HG03103 (cell line): ENCODE data around the gene SCUBE1.

Experiments used
- ATAC-seq: cut with Tn5 transposase; IDR thresholded peaks from one replicate; pipeline ENCODE4 v1.9.1; 2021; ENCODE audit warnings: low read depth; ENCODE audit not compliant: unreplicated experiment

SCUBE1 gene

GRCh38 chr22:43227239-43227630 lies 115.9 kb downstream of the SCUBE1 start:
- no peak for ATAC-seq

GRCh38 chr22:43226377-43227238 lies 116.6 kb downstream of the SCUBE1 start:
- no peak for ATAC-seq

- no peak for ATAC-seq
Observed at GRCh38 chr22:43225609-43226008, 117.6 kb downstream of the SCUBE1 start.

GRCh38 chr22:43222987-43223386 lies 120.2 kb downstream of the SCUBE1 start:
- ATAC-seq = no peak

- ATAC-seq = no peak
Observed at GRCh38 chr22:43222262-43222661, 120.9 kb downstream of the SCUBE1 start.

- no peak for ATAC-seq
Observed at GRCh38 chr22:43220625-43221380, 122.4 kb downstream of the SCUBE1 start.

- ATAC-seq = no peak
Observed at GRCh38 chr22:43218786-43219185, 124.4 kb downstream of the SCUBE1 start.

GRCh38 chr22:43217285-43218030 lies 125.7 kb downstream of the SCUBE1 start:
- ATAC-seq = no peak

GRCh38 chr22:43216738-43217137 lies 126.4 kb downstream of the SCUBE1 start:
- no peak for ATAC-seq

GRCh38 chr22:43213962-43214361 lies 129.2 kb downstream of the SCUBE1 start:
- ATAC-seq = no peak

- no peak for ATAC-seq
Observed at GRCh38 chr22:43213051-43213450, 130.1 kb downstream of the SCUBE1 start.

- no peak for ATAC-seq
Observed at GRCh38 chr22:43212434-43212952, 130.7 kb downstream of the SCUBE1 start.

- ATAC-seq = no peak
Observed at GRCh38 chr22:43211941-43212433, 131.2 kb downstream of the SCUBE1 start.

- no peak for ATAC-seq
Observed at GRCh38 chr22:43210631-43211515, 132.3 kb downstream of the SCUBE1 start.

GRCh38 chr22:43209971-43210370 lies 133.2 kb downstream of the SCUBE1 start:
- no peak for ATAC-seq

GRCh38 chr22:43209523-43209890 lies 133.7 kb downstream of the SCUBE1 start:
- ATAC-seq = no peak

- no peak for ATAC-seq
Observed at GRCh38 chr22:43208703-43209522, 134.3 kb downstream of the SCUBE1 start.

GRCh38 chr22:43207849-43208702 lies 135.1 kb downstream of the SCUBE1 start:
- ATAC-seq = no peak
